ENCODE measurements around the gene SSBP1.
A peak's percentile ranks its signal among the peaks of the same experiment; 100 is the strongest.
"Not testable (repeated sequence)": the region's sequence is repeated elsewhere in the genome, so short reads cannot be mapped to it uniquely, and the experiment has no call there.

Gene SSBP1

DNA sequence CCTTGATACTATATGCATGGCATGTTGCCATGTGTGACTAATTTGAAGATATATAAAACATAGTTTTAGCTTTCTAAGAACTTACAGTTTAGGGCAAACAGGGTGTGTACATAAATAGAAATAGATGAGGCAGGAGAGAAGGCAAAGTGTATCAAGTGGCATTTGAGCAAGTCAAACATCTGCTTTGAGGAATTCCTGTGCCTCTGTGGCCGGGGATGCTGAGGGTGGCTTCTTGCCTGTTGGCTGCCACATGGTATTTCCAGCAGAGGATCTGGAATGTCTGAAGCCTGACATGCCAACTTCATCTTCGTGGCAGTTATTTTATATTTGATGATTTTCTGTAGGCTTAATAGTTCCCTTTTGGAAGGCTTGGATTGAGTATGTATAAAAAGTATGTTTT, 6.0 kb downstream of the SSBP1 start:
- TF ChIP-seq POU2F2 (IDR thresholded peaks at IDR 0.05; ENCODE audit: low read depth, low read length) (no peak), SPI1 (IDR thresholded peaks at IDR 0.05; ENCODE audit: low read depth, low read length) (no peak), PAX5 (IDR thresholded peaks at IDR 0.05; ENCODE audit: insufficient read depth, low read length, severe bottlenecking) (no peak), POLR2A (IDR thresholded peaks at IDR 0.05; ENCODE audit: low read depth, low read length) (no peak), TAF1 (IDR thresholded peaks at IDR 0.05; ENCODE audit: low read depth, low read length) (no peak), POLR2AphosphoS5 (IDR thresholded peaks at IDR 0.05; ENCODE audit: low read depth, low read length) (no peak)
- DNase-seq (ENCODE audit: insufficient read length, low spot score) (no peak), FAIRE-seq (no peak)

DNA sequence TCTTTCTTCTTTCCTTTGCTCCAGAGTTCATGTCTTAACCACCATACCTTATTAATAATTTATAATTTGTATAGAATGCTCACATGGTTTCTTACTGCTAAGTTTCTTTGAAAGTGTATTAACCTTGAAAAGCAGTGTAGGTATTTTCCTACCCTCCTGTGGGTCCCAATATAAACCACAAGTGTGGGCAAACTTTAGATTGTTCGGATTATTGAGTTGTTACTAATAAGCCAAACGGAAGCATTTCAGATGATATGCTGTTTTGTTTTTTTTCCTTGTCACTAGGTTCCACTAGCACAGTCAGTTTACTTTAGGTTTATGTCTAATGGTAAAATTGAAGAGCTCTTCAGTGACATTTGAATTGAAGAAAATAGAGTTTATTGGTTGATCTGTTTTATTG, 10.2 kb downstream of the SSBP1 start:
- FAIRE-seq (no peak), DNase-seq (ENCODE audit: insufficient read length, low spot score) (no peak)
- TF ChIP-seq POU2F2 (IDR thresholded peaks at IDR 0.05; ENCODE audit: low read depth, low read length): no peak
- no peak for TF ChIP-seq POLR2A (IDR thresholded peaks at IDR 0.05; ENCODE audit: low read depth, low read length)
- no peak for TF ChIP-seq POLR2AphosphoS5 (IDR thresholded peaks at IDR 0.05; ENCODE audit: low read depth, low read length)
- TF ChIP-seq SPI1 (IDR thresholded peaks at IDR 0.05; ENCODE audit: low read depth, low read length): no peak
- TF ChIP-seq PAX5 (IDR thresholded peaks at IDR 0.05; ENCODE audit: insufficient read depth, low read length, severe bottlenecking): no peak
- TF ChIP-seq TAF1 (IDR thresholded peaks at IDR 0.05; ENCODE audit: low read depth, low read length): no peak

DNA sequence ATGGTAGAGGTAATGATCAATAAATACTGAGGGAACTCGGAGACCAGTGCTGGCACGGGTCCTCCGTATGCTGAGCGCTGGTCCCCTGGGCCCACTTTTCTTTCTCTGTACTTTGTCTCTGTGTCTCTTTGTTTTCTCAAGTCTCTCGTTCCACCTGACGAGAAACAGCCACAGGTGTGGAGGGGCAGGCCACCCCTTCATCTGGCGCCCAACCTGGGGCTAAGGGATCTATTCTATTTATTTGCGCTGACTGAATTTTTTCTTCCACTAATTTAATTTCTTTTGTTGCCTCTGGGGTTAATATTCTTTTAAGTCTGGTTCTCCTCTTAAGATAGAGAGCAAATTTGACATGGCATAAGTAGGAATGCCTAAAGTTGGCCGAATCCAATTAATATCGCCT, 13.7 kb downstream of the SSBP1 start:
- DNase-seq (ENCODE audit: insufficient read length, low spot score); FAIRE-seq: not testable (repeated sequence)

DNA sequence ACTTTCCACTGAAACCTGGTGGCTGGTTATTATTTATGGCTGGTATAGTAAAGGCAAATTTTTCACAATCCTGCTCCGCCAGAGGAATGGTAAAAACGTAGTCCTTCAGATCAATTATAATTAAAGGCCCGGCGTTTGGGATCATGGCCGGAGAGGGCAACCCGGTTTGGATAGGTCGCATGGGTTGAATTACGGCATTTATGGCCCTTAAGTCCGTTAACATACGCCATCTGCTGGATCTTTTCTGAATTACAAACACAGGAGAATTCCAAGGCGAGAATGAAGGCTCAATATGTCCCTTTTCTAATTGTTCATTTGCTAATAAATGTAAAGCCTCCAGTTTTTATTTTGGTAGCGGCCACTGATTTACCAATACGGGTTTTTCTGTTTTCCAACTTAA, 14.5 kb downstream of the SSBP1 start:
- TF ChIP-seq POU2F2 (IDR thresholded peaks at IDR 0.05; ENCODE audit: low read depth, low read length) (no peak), SPI1 (IDR thresholded peaks at IDR 0.05; ENCODE audit: low read depth, low read length) (no peak), PAX5 (IDR thresholded peaks at IDR 0.05; ENCODE audit: insufficient read depth, low read length, severe bottlenecking) (no peak), POLR2AphosphoS5 (IDR thresholded peaks at IDR 0.05; ENCODE audit: low read depth, low read length) (no peak), POLR2A (IDR thresholded peaks at IDR 0.05; ENCODE audit: low read depth, low read length) (no peak), TAF1 (IDR thresholded peaks at IDR 0.05; ENCODE audit: low read depth, low read length) (no peak)
- DNase-seq (ENCODE audit: insufficient read length, low spot score): no peak
- FAIRE-seq: no peak

DNA sequence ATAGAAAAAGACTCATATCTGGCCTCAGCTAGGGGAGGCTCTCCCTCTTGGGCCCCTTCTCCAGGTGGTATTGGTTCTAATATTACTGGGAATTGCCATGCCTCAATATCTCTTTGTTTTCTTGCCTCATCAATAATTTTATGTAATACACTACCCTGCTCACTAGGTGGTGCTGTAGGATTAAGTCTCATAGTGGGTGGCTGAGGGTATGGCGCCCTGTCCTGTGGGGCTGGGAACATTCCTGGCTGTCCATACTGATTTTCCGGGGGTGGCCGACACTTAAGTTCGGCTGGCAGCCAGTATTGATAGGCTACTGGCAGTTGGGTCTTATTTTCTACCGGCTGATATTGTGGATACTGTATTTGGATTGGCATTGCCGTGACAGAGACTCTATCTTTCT, 16.8 kb downstream of the SSBP1 start:
- DNase-seq (ENCODE audit: insufficient read length, low spot score) (no peak), FAIRE-seq (no peak)
- TF ChIP-seq POLR2A (IDR thresholded peaks at IDR 0.05; ENCODE audit: low read depth, low read length): no peak
- TF ChIP-seq TAF1 (IDR thresholded peaks at IDR 0.05; ENCODE audit: low read depth, low read length): no peak
- TF ChIP-seq POU2F2 (IDR thresholded peaks at IDR 0.05; ENCODE audit: low read depth, low read length): no peak
- TF ChIP-seq POLR2AphosphoS5 (IDR thresholded peaks at IDR 0.05; ENCODE audit: low read depth, low read length): no peak
- TF ChIP-seq PAX5 (IDR thresholded peaks at IDR 0.05; ENCODE audit: insufficient read depth, low read length, severe bottlenecking): no peak
- no peak for TF ChIP-seq SPI1 (IDR thresholded peaks at IDR 0.05; ENCODE audit: low read depth, low read length)

DNA sequence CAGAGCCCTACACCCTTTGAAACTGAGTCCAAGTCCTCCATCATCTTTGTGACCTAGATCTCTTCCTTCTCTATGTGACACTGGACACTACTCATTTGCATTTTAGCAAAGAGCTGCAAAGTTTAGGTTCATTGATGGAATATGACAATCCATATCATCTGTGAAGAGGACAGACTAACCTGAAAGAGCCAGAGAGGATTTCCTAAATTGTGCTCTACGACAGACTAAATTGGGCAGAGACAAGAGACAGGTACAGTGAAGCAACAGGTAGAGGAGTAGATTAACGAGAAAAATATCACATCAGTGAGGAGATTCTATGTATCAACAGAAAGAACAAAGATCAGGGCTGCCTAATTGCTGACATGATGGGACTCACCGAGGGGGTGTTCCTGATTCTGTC, 25.6 kb downstream of the SSBP1 start, which contains the start of gene TAS2R3:
Gene TAS2R3 (plus strand): TSS at position 301 of the 400 bp plus-strand sequence. CDS start 62 bp downstream, at position 363.
- TF ChIP-seq POLR2AphosphoS5 (IDR thresholded peaks at IDR 0.05; ENCODE audit: low read depth, low read length): no peak
- FAIRE-seq: no peak
- no peak for DNase-seq (ENCODE audit: insufficient read length, low spot score)

DNA sequence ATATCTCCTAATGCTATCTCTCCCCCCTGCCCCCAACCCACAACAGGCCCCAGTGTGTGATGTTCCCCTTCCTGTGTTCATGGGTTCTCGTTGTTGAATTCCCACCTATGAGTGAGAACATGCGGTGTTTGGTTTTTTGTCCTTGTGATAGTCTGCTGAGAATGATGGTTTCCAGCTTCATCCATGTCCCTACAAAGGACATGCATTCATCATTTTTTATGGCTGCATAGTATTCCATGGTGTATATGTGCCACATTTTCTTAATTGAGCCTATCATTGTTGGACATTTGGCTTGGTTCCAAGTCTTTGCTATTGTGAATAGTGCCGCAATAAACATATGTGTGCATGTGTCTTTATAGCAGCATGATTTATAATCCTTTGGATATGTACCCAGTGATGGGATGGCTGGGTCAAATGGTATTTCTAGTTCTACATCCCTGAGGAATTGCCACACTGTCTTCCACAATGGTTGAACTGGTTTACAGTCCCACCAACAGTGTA, 32.0 kb downstream of the SSBP1 start:
- DNase-seq (ENCODE audit: insufficient read length, low spot score); FAIRE-seq: not testable (repeated sequence)

DNA sequence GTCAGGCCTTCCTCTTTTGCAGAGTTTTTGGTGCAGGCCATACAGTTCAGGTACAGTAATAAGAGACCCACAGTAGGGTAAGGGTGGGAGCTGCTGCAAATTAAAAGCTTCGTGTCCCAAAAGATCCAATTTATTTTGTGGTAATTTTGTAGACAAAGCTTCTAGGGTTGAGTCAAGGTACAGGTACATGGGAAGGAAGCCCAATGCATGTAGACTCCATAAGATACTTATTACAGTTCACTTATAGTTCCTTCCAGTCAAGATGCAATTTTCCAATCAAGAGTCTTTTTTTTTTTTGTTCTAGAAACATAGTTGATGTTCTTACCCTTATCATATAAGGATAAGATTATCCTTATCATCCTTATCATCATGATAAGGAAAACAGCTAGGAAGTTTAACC, 38.2 kb downstream of the SSBP1 start, which contains the start of gene TAS2R4:
Gene TAS2R4 (plus strand): TSS at position 301 of the 400 bp plus-strand sequence. CDS start 1,815 bp downstream, outside the sequence.
- no peak for DNase-seq (ENCODE audit: insufficient read length, low spot score)
- TF ChIP-seq PAX5 (IDR thresholded peaks at IDR 0.05; ENCODE audit: insufficient read depth, low read length, severe bottlenecking) (no peak), POU2F2 (IDR thresholded peaks at IDR 0.05; ENCODE audit: low read depth, low read length) (no peak), TAF1 (IDR thresholded peaks at IDR 0.05; ENCODE audit: low read depth, low read length) (no peak), POLR2A (IDR thresholded peaks at IDR 0.05; ENCODE audit: low read depth, low read length) (no peak), SPI1 (IDR thresholded peaks at IDR 0.05; ENCODE audit: low read depth, low read length) (no peak), POLR2AphosphoS5 (IDR thresholded peaks at IDR 0.05; ENCODE audit: low read depth, low read length) (no peak)
- no peak for FAIRE-seq

DNA sequence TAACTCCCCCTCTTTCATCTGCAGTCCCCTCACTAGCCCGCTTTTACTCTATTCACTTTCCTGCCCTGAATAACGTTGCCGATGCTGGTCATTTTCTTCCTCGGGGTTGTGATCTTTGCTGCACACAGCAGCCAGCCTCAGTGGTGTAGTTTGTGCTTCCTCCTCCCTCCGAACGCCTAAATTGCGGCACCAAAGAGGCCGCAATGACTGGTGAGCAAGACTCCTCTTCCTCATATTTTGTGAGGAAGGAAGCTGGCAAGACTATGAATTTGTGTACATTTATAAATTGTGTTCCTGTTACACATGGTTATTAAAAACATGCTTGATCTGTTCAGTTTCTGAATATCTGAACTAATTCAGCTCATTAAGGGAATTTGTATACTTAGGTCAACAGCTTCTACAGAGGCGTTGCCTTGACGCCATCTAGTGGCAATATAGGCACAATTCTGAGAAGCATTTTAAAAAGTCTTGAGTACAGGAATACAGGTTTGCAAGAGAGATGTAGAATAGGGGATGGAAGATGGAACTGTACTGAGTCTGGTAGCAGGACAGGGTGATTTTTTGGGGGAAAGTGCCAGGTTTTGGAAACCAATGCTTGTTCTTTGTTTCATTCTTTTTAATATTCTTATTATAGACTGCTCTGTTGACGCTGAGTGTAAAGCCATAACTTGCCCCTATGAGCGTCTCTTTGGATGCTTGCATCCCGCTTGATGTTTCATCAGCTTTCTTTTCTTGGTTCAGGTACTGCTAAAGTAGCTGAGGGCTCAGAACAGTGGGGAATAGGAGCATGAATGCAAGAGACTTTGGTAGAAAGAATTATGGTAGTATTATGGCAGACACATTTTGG, 47.8 kb downstream of the SSBP1 start:
- DNase-seq (ENCODE audit: insufficient read length, low spot score) (peak; percentile 33), FAIRE-seq (peak; percentile 69)
- no peak for TF ChIP-seq TAF1 (IDR thresholded peaks at IDR 0.05; ENCODE audit: low read depth, low read length)
- no peak for TF ChIP-seq SPI1 (IDR thresholded peaks at IDR 0.05; ENCODE audit: low read depth, low read length)
- no peak for TF ChIP-seq PAX5 (IDR thresholded peaks at IDR 0.05; ENCODE audit: insufficient read depth, low read length, severe bottlenecking)
- no peak for TF ChIP-seq POLR2A (IDR thresholded peaks at IDR 0.05; ENCODE audit: low read depth, low read length)
- TF ChIP-seq POLR2AphosphoS5 (IDR thresholded peaks at IDR 0.05; ENCODE audit: low read depth, low read length): no peak
- no peak for TF ChIP-seq POU2F2 (IDR thresholded peaks at IDR 0.05; ENCODE audit: low read depth, low read length)

DNA sequence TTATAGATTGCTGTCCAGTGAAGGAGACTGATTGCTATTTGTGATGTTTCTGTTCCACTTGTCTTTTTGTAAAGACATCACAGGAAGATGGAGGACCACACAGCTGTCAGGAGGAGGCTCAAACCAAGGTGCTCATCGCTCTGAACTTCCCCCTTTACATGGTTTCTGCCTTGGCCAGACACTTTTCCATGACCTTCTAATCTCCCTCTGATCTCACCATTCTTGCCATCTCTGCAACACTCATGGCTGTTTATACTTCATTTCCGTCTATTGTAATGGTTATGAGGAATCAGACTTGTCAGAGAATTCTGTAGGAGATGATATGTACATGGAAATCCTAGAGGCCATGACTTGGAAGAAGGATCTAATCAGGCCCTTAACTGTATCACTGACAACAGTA, 50.1 kb downstream of the SSBP1 start:
- FAIRE-seq: no peak
- TF ChIP-seq TAF1 (IDR thresholded peaks at IDR 0.05; ENCODE audit: low read depth, low read length) (no peak), SPI1 (IDR thresholded peaks at IDR 0.05; ENCODE audit: low read depth, low read length) (no peak), PAX5 (IDR thresholded peaks at IDR 0.05; ENCODE audit: insufficient read depth, low read length, severe bottlenecking) (no peak)
- no peak for DNase-seq (ENCODE audit: insufficient read length, low spot score)

All from GM12891 (cell line).